HG02938 (cell line): ENCODE results near the gene TBC1D3.
"Not testable (repeated sequence)": the region's sequence is repeated elsewhere in the genome, so short reads cannot be mapped to it uniquely, and the experiment has no call there.

Experiments used
- ATAC-seq: cut with Tn5 transposase; IDR thresholded peaks from one replicate; pipeline ENCODE4 v1.9.1; 2021; ENCODE audit warnings: mild to moderate bottlenecking, moderate library complexity; ENCODE audit not compliant: unreplicated experiment

TBC1D3 gene

GRCh38 chr17:38192455-38192854 lies at the start of gene TBC1D3:
Gene TBC1D3 (minus strand): TSS chr17:38192555. CDS start chr17:38191029, 1,526 bp downstream.
- ATAC-seq, result not testable (repeated sequence)

- not testable (repeated sequence) for ATAC-seq
These were observed 40.4 kb upstream of the TBC1D3 start for GRCh38 chr17:38232790-38233189.

DNA sequence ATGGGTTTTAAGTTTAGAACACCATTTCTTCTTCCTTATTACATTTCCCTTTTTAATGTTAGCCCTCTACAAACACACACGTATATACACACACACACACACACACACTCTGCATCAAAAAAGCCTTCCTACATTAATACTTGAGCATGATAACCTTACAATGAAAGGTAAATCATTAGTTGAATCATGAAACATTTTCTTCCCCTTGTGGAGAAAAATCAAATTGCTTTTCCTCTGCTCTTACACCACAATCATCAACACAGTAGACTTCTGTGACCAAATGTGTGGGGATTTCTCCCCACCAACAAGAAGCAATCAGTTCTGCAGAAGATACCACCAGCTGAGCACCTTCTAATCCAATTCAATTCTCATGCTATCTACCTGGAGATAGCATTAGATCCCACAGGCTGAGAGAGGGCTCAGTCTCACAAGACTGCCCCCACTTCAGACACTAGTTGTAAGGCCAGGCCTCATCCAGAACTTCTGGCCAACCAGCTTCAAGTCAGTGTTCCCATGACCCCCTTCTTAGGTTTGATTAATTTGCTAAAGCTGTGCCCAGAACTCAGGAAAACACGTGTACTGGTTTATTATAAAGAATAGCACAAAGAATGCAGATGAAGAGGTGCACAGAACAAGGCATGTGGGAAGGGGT lies 33.6 kb upstream of the TBC1D3 start:
- not testable (repeated sequence) for ATAC-seq

DNA sequence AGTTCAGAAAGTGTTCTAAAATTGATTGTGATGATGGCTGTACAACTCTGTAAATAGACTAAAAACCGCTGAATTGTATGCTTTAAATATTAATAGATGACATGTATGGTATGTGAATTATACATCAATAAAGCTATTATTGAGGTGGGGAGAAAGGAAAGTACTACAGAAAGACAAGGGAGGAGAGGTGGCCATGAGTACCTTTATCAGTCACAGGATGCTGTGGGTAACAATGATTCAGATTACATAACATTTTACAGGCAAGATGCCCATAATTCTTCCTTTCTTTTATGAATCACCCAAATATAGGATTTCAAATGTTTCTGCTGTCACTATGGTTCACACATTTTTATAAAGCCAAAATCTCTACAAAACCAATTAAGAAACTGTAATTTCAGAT lies 28.5 kb upstream of the TBC1D3 start:
- ATAC-seq, result not testable (repeated sequence)

- not testable (repeated sequence) for ATAC-seq
These were observed 7.9 kb upstream of the TBC1D3 start for GRCh38 chr17:38200271-38200670.

DNA sequence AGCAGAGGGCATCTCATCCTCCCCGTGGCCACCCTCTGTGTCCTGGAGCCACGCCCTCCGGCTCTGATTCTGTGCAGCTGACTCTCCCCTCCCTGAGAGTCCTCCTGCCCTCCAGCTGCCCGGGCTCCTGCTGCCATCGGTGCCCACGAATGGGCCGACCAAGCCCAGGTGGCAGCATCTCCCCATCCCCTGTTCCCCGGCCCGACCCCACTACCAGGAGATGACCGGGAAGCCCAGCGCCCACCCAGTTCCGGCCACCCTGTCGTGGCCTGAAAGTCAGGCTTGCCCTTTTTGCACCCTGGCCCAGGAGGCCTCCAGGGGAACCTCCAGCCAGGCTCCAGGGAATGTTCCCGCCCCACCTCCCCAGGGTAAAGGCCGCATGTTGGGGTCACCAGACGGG lies 57.5 kb downstream of the TBC1D3 start:
- not testable (repeated sequence) for ATAC-seq
